ENCODE measurements around the gene ACD.
"Not testable (repeated sequence)": the region's sequence is repeated elsewhere in the genome, so short reads cannot be mapped to it uniquely, and the experiment has no call there.

ACD gene

DNA sequence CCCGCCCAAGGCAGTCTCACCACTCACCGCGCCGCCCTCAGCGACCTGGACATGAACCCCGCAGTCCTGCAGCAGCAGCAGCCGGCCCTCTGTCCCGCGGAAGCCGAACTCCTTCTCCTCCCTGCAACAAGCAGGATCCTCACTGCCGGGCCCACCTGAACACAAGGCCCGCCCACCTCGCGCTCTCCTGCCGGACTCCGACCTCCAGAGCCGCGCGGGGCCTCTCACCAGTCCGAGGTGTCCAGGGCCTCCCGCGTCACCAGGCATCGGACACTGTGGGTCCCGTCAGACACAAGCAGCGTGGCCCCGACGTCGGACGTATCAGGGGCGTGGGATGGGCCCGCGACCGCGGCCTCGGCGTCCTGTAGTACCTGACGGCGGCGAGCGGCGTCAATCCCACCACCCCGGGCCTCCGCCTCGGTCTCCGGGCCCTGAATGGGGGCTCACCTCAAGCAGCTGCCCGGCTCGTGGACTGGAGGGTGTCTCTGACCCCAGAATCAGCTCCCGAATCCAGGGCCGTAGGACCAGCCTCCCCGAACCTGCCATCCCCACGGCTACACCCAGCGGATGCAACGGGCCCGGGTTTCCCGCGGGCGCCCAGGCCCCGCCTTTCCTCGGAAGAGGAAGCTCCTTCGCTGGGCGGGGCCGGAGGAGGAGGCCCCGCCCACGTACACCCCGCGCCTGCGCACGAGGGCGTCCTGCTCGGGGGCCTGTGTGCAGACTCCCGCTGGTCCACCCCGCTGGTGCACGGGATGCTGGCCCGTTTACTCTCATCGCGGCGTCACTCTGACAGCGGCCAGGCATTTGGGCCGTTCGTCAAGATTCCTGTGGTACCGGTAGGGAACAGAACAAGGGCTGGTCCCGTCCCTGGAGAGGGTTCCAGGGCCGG lies at the start of gene ACD:
ACD (minus strand) TSS at position 586 of the 889 bp plus-strand sequence; CDS start at position 546, 40 bp downstream.
- DNase-seq (ENCODE audit: low read depth): peak; percentile 88

DNA sequence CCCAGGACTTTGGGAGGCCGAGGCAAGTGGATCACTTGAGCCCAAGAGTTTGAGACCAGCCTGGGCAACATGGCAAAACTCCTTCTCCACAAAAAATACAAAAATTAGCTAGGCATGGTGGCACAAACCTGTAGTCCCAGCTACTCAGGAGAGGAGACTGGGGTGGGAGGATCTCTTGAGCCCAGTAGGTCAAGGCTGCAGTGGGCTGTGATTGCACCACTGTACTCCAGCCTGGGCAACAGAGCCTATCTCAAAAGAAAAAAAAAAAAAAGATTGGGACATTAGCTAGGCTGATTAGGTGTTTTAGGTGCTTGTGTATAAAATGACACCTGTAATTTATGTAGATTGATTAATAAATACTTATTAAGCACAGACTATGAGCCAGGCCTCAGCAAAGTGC lies 49.0 kb upstream of the ACD start:
- no peak for DNase-seq (ENCODE audit: low read depth)

DNA sequence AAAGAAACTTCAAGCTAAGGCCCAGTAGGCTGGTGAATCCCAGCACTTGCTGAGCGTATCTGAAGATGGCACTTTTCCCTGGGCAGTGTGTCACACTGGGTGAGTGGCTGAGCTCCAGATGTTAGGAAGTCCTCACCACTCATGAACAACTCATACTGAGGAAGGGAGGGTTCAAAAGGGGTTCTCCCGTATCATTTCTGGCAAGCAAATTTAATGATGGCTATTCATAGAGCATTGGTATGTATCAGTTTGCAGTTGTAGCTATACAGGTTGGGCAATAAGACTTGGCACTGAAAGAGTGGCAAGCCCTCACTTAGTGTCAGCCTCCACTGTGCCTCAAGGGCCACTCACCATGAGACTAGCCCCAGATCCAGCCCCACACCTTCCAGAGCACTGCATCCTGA lies 48.3 kb upstream of the ACD start:
- DNase-seq (ENCODE audit: low read depth): no peak

DNA sequence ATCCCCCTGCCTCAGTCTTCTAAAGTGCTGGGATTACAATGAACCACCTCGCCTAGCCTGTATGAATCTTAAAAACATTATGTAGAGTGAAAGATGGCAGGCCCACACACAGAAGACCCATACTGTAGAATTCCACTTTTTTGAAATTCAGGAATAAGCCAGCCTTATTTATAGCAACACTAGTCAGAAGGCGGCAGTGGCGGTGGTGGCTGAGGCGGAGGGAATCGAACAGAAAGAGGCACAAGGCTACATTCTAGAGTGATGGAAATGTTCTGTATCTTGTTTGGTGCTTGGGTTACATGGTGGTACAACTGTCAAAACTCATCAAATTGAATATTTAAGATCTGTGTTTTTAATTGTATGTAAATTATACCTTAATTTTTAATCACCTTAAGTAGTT lies 47.7 kb upstream of the ACD start:
- DNase-seq (ENCODE audit: low read depth): no peak

DNA sequence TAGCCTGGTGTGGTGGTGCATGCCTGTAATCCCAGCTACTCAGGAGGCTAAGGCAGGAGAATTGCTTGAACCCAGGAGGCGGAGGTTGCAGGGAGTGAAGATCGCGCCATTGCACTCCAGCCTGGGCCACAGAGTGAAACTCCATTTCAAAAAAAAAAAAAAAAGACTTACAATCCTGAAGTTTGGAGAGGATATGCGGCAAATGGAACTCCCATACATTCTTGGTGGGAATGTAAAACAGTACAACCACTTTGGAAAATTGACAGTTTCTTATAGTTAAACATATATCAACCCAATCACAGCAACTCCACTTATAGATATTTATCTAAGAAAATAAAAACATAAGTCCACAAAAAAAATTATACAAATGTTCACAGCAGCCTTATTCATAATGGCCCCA lies 47.1 kb upstream of the ACD start:
- no peak for DNase-seq (ENCODE audit: low read depth)

DNA sequence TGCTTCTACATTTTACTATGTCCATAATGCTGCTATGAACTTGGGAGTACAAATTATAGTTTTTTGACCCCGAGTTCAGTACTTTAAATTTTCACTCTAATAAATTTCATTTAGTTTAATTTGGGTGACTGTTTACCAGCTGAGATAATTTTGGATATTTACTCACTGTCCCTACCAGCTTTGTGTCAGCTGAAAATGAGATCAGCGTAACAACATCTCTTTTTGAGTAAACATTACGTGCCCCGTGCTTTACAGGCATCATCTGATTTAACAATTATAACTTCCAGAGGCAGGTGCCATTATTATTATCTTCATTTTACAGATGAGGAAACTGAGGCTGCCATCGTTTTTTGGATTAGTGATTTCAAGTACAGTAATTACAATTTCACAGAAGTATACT lies 44.0 kb upstream of the ACD start:
- no peak for DNase-seq (ENCODE audit: low read depth)

DNA sequence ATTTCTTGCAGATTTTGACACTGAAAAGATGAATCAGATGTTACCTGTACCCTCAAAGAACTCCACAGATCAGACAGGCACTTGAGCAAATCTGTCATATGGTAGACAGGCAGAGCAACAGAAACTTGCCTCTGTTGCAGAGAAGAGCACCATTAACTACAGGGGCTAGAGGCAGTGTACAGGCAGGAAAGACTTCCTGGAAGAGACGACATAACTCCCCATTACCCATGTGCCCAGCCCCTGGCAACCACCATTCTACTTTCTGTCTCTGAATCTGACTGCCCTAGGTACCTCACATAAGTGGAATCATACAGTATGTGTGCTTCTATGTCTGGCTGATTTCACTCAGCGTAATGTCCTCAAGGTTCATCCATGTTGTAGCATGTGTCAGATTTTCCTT lies 43.6 kb upstream of the ACD start:
- no peak for DNase-seq (ENCODE audit: low read depth)

DNA sequence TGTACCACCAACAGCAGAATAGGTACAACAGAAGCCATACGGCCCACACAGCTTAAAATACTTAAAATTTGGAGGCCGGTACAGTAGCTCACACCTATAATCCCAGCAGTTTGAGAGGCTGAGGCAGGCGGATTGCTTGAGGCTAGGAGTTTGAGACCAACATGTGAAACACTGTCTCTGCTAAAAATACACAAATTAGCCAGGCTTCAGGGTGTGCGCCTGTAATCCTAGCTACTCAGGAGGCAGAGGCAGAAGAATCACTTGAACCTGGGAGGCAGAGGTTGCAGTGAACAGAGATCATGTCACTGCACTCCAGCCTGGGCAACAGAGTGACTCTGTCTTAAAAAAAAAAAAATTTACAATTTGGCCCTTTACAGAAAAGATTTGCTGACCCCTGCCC lies 42.1 kb upstream of the ACD start:
- no peak for DNase-seq (ENCODE audit: low read depth)

DNA sequence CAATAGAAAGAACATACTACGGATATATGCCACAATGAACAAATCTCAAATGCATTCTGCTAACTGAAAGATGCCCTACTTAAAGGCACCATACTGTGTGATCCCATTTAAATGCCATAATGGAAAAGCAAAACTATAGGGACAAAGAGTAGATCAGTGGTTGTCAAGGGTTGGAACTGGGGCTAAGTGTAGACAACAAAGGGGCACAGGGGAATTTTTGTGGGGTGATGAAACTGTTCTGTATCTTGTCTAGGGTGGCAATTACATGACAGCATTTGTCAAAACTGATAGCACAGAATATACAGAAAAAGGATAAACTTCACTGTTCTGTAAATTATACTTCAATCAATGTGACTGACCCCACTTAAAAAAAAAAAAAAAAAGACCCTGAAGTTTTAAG lies 41.4 kb upstream of the ACD start:
- DNase-seq (ENCODE audit: low read depth): no peak

DNA sequence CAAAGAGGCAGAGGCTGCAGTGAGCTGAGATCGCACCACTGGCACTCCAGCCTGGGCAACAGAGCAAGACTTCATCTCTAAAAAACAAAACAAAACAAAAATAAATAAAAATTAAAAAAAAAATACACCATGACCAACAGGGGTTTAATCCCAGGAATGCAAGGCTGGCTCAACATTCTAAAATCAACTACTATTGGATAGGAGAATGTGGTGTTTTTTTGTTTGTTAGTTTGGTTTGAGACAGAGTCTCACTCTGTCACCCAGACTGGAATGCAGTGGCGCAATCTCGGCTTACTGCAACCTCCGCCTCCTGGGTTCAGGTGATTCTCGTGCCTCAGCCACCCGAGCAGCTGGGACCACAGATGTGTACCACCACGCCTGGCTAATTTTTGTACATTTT lies 39.2 kb upstream of the ACD start:
- DNase-seq (ENCODE audit: low read depth): no peak

DNA sequence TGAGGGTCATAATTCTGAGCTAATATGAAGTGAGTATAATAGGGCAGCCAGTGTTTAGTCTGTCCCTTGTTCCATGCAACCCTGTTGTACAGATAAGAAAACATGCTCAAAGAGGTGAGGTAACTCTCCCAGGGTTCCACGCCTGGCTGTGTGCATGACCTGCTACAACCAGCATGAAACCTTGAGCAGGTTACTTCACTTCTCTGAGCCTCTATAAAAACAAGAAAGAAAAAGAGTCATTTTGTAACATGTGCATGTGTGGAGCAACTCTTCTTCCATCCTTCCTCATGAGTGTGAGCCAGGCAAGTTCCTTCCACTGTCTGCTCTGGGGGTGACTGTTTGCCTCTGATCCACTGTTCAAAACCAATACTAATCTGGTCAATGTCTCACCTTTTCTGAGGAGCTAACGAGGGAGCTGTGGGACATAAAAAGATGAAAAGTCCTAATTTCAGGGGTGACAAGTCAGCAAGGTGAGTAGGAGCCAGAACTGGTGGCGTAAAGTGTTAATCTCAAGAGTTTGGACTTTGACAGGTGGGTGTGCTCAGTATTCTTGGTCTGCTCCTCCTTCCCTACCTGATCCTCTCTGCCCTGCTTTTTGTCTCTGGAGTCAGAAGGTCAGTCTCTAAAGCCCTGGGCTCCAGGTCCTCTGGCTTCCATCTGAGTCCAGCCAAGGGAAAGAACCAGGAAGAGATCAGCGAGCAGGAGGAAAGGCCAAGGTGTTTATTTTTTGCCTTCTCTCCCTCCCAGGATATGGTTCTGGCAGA lies 37.5 kb upstream of the ACD start:
- DNase-seq (ENCODE audit: low read depth): no peak

DNA sequence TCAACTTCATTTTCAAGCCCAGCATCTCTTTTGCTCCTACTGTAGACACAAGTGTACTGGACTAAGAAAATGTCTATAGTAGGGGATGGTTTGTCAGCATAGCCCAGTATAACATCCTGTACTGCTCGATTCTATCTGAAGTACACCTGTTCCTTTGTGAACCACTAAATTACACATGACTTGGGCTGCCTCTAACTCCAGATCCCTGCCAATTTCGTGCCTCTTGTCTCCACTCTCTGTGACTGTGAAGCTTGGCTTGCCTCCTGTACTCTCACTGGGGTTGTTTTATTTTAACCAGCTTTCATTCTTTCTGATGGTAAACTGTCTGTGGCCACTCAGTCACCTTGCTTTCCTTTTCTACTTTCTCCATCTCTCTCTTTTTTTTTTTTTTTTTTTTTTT lies 34.6 kb upstream of the ACD start:
- no peak for DNase-seq (ENCODE audit: low read depth)

DNA sequence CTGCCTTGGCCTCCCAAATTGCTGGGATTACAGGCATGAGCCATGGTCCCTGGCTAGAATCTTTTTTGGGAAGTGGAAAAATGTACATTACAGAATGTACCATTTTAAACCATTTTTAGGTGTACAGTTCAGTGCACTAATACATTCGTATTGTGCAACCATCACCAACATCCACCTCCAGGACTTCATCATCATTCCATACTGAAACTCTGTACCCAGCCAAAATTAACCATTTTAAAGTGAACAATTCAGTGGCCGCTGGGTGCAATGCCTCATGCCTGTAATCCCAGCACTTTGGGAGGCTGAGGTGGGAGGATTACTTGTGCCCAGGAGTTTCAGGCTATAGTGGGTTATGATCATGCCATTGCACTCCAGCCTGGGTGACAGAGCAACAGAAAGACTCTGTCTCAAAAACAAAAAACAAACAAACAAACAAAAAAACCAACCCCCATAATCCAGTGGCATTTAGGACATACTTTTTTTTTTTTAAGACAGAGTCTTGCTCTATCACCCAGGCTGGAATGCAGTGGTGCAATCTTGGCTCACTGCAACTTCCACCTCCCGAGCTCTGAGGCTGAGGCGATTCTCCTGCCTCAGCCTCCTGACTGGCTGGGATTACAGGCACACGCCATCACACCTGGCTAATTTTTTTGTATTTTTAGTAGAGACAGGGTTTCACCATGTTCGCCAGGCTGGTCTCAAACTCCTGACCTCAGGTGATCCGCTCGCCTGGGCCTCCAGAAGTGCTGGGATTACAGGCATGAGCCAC lies 33.6 kb upstream of the ACD start:
- DNase-seq (ENCODE audit: low read depth): not testable (repeated sequence)

DNA sequence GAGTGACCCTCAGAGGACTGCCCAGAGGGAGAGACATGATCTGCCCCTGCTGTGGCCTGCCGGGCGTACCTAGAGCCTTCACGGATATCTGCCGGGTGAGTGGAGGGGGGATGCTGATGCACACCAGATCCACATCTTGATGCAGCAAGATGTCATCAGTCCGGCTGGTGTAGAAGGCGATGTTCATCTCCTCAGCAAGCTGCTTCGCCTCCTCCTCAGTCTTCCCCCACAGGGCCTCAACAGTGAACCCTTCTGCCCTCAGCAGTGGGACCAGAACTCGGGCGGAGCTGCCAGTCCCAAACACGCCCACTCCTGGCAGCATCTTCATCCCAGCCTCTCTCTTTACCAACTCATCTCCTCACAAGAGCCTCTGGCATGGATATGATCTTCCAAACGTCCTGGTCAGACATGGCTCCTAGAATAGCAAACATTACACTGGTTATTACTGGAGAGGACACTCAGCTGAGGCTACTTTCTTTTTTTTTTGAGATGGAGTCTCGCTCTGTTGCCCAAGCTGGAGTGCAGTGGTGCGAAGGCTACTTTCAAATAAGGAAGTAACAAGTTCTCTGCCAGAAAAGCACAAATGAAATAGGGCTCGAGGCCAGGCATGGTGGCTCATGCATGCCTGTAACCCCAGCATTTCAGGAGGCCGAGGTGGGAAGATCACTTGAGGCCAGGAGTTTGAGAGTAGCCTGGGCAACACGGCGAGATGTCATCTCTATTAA lies 25.5 kb upstream of the ACD start:
- no peak for DNase-seq (ENCODE audit: low read depth)

DNA sequence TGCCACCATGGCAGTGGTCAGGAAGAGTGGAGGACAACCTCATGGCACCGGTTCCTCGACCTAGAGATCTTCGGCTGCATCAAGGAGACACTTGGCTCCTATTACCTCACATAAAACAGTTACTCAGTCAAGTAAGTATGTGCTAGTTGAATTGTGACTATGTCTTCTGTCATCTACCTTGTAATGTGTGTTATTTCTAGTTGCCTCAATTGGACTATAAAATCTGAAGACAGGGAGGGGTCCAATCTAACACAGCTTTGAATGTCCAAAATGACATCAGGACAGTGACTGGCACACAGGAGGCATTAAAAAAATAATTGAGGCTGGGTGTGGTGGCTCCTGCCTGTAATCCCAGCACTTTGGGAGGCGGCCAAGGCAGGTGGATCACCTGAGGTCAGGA lies 23.7 kb upstream of the ACD start:
- no peak for DNase-seq (ENCODE audit: low read depth)

DNA sequence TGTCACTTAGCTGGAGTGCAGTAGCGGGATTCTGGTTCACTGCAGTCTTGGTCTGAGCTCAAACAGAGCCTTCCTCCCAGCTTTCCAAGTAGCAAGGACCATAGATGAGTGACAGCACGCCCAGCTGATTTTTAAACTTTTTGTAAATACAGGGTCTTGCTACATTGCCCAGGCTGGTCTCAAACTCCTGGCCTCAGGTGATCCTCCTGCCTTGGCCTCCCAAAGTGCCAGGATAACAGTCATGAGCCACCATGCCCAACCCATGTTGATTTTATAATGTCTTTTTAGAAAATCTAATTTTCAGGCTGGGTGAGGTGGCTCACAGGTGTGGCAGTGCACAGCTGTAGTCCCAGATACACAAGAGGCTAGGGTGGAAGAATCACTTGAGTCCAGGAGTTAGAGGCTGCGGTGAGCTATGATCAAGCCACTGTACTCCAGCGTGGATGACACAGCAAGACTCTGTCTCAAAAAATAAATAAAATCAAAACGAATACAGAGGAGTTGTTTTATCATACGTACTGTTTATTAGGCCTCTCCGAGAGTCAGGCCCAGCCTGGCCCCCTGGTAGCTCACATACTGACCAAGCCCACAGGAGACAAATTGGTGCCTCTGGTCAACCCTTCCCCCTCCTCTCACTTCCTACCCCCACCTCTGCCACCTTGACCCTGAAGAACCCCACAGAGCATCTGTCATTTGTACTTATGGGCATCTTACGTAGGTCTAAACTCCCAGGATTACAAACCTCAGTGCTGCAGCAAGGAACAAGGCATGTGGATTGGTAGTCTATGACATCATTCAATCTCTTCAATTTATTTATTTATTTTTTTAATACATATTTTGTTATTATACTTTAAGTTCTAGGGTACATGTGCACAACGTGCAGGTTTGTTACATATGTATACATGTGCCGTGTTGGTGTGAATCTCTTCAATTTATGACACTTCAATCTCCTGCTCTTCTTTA lies 20.2 kb upstream of the ACD start:
- no peak for DNase-seq (ENCODE audit: low read depth)

DNA sequence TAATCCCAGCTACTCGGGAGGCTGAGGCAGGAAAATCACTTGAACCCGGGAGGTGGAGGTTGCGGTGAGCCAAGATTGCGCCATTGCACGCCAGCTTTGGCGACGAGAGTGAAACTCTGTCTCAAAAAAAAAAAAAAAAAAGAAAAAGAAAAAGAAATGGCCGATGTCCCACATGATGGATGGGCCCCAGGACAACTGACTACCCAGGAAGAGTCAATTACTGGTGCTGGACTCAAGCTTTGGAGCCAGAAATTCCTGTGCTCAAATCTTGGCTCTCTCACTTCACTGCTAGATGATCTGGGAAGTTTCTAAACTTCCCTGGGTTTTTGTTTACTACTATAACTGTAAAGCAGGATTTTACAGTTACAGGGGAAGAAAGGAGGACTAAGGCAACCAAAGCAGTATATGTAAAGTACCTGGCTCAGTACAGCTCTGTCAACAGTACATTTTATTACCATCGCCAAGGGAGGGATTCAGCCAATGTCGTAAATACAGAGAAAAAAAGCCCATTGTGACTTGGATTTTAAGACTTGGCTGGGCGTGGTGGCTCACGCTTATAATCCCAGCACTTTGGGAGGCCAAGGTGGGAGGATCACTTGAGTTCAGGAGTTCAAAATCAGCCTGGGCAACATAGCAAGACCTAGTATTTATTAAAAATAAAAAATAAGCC lies 18.4 kb upstream of the ACD start:
- DNase-seq (ENCODE audit: low read depth): no peak

DNA sequence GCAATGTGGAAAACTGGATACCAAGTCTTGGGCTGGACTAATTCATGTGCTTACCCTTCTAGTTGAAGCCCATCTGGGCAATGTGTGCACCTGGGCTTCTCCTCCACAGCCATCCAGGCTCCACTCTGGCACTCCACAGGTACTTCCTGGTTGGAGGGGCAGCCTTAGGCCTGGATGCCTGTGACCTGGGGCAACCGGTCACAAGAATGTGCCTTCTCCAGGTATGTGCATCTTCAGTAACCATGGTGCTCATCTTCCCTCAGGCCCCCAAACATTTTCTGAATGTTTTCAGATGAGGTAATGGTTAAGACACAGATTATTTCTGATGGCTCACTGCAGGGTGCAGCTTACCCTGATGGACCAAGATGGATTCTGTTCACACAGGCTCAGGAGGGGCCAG lies 17.7 kb upstream of the ACD start:
- DNase-seq (ENCODE audit: low read depth): no peak

DNA sequence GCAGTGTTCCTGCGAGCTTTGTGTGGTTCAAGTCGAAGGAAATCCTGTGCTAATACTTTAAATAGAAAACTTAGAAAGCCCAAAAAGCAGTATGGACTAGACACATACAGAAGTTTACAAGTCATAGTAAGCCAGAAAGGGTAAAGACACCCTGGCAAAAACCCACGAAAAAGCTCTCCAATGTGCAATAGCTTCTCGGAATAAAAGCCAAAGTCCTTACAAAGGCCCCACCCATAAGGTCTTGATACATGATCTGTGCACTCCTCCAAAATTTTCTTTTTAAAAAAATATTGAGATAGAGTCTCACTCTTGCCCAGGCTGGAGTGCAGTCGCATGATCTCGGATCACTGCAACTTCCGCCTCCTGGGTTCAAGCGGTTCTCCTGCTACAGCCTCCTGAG lies 16.9 kb upstream of the ACD start:
- no peak for DNase-seq (ENCODE audit: low read depth)

DNA sequence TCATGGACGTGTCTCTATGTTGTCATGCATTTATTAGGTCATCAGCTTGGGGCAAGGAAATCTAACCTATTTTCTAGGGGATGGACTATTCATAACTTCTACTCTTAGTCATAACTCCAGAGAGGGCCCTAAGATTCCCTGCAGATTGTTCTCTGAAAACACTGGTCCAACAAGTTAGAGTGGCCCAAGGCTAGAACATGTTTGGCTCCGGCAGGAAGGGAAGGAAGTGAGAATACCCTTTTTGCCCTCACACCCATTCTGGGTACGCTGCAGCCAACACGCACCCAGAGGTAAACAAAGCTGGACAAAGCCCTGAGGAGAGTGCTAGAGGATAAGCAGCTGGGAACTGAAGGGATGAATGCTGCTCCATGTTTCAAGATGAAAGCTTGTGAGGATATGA lies 16.5 kb upstream of the ACD start:
- no peak for DNase-seq (ENCODE audit: low read depth)

All from stimulated activated CD8-positive, alpha-beta memory T cell treated with anti-CD3 and anti-CD28 coated beads, Interleukin-4, amount 100 ng/mL, for 24 hours (primary cell).